ENCODE measurements around the gene SEC14L2.

Gene SEC14L2

GRCh38 chr22:30396871-30397655 is at the start of gene SEC14L2:
TSS of gene SEC14L2 (plus strand) at chr22:30397018. CDS start at chr22:30397117, 99 bp downstream.
- peak; percentile 24 for DNase-seq

GRCh38 chr22:30347255-30347892 is 49.4 kb upstream of the SEC14L2 start:
- no peak for DNase-seq

DNA sequence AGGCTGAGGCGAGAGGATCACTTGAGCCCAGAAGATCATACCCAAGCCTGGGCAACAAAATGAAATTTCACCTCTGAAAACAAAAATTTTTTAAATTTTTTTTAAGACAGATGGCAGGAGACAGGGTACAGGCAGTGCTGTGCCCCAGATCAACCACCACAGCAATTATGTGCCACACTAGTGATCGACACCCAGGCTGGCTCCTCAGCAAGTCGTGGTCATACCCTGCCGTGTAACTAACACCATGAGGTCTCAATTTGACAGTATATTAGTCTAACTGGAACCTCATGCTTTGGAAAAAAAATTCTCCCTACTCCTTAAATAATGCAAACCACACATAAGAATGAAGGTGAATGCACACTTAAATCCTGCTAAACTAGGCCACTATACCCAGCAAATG is 48.4 kb upstream of the SEC14L2 start:
- no peak for DNase-seq

DNA sequence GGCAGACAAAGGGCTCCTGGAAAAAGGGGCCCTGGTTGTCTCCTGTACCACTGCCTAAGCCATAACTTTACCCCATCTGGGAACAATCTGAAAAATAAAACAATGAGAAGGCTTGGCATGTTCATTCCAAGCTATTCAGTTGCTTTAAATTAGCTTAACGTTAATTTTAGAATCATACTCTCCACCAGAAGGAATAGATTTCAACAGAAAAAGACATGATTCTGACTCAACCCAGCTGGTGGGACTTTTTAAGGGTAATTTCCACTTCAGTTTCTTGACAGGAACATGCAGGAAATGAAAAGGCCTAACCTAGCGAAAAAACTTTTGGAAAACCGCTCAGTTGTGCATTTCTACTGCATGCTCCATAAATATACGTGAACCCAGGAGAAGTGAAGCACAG is 48.0 kb upstream of the SEC14L2 start:
- no peak for DNase-seq

DNA sequence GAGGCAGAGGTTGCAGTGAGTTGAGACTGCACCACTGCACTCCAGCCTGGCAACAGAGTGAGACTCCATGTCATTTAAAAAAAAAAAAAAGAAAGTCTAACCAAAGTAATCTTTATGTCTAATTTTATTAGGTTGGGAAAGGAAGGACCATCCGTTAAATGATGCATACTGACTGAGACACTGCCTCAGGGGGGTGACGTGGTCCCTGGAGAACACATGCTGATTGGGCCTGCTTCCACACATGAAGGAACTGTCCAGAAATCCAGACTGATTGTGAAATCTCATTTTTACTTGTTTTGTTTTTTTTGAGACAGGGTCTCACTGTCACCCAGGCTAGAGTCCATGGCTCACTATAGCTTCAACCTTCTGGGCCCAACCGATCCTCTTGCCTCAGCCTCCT is 45.6 kb upstream of the SEC14L2 start:
- no peak for DNase-seq

DNA sequence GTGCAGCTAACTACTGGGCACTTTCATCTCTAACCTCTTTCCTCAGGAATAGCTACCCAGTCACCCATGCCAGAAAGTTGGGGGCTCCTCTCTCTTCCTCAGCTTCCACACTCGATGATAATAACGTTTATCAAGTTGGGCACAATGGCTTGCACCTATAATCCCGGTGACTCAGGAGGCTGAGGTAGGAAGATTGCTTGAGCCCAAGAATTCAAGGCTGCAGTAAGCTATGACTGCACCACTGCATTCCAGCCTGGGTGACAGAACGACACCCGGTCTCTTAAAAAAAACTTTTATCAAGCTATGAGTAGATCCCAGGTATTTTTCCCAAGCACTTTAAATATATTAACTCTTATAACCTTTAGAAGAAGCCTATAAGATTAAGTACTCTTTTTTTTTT is 42.2 kb upstream of the SEC14L2 start:
- DNase-seq, result no peak

DNA sequence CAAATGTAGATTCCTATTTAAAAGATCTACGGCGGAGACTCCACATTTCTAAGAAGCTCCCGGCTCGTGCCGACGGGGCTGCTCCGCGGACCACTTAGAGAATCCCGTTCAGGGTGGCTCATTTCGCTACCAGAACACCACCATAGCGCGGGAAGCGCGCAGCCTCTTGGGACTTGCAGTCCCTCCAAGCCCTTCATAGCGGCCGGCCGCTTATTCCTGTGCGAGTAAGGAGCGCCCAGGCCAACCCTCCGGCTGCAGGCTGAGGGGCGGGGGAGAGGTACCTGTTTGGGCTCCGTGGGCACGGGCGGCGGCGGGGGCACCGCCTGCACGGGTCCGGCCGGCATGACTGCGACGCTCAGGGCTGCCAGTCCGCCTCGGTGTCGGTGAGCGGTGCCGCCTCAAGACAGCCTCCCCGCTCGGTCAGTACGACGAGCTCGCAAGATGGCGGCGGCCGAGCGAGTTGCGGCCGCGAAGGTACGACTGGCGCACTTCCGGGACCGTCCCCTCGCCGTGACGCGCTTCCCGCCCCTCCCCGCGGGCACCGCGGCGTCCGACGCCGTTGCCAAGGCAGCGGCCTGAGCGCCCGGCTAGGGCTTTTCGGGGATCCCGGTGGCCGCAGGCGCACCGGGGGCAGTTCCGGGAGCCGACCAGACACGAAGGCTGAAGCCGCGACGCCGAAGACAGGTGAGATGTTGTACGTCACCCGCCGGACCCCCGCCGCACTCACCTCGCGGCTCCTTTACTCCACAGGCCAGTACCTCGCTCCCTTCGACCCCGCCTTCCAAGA is 40.2 kb upstream of the SEC14L2 start, which contains the start of the genes CCDC157 and SF3A1:
Gene CCDC157, plus strand, starts transcription at position 559 of the 787 bp plus-strand sequence. CDS start 8,994 bp downstream, outside the sequence.
Gene SF3A1, minus strand, starts transcription at position 446 of the 787 bp plus-strand sequence. Its CDS starts 102 bp downstream, at position 344.
- DNase-seq, result peak; percentile 81

DNA sequence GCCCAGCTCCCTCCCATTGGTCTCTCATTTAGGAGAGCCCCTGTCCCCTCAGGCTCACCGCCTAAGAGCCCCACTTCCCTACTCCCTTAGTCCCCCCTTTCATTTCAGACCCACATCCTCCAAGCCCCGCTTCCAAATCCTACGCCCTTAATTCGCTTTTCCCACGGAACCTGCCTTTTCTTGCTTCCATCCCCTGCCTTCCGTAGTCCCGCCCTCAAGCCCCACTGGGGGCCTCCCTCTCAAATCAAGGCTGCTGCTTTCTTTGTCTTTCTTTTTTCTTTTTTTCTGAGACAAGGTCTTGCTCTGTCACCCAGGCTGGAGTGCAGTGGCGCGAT is 39.6 kb upstream of the SEC14L2 start:
- DNase-seq, result no peak

DNA sequence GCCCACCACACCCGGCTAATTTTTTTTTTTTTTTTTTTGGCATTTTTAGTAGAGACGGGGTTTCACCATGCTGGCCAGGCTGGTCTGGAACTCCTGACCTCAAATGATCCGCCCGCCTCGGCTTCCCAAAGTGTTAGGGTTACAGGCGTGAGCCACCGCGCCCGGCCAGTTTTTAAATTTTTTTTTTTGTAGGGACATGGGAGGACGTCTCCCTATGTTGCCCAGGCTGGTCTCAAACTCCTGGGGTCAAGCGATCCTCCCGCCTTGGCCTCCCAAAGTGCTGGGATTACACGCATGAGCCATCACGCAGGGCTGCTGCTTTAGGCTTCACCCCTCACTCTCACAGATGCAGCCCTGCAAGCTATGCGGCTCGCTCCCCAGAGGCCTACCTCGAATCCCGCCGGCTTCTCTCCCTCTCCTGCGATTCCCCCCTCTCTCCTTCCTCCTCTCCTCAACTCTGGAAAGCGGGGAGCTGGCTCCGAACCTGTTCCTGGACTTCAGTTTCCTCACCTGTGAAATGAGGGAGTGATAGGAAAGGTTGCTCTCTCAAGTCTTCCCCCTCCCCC is 39.1 kb upstream of the SEC14L2 start:
- DNase-seq, result no peak

- DNase-seq, result no peak
These were observed 38.3 kb upstream of the SEC14L2 start for GRCh38 chr22:30358541-30358940.

- no peak for DNase-seq
These were observed 34.7 kb upstream of the SEC14L2 start for GRCh38 chr22:30361916-30362650.

DNA sequence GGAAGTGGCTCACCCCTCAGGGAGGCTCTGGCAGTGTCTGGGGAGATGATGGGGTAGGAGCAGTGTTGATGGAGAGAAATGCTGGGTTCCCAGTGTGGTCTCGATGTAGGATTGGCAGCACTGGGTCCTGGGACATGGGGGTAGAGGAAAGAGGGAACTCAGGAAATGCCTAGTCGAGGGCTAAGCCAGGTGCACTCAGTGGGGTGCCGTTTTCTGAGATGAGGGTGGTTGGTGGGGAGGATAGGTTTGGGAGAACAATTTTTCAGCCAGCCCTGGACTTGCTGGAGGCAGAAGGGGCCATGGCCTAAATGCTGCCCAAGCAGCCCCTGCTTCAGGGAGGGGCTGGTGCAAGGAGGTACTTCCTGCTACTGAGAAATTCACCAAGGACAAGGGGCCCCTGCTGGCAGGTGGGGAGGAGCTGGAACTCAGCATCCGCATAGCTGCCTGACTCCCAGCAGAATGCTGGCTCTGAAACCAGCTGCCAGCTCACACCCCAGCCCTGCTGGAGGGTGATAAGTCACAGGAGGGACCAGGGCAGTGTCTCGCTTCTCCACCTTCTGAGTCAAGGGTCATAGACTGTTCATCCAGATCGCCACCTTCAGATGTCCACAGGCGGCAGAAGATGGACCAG is 34.1 kb upstream of the SEC14L2 start:
- DNase-seq, result no peak

- no peak for DNase-seq
These were observed 30.9 kb upstream of the SEC14L2 start for GRCh38 chr22:30365891-30366290.

GRCh38 chr22:30368420-30368819 is 28.4 kb upstream of the SEC14L2 start:
- no peak for DNase-seq

DNA sequence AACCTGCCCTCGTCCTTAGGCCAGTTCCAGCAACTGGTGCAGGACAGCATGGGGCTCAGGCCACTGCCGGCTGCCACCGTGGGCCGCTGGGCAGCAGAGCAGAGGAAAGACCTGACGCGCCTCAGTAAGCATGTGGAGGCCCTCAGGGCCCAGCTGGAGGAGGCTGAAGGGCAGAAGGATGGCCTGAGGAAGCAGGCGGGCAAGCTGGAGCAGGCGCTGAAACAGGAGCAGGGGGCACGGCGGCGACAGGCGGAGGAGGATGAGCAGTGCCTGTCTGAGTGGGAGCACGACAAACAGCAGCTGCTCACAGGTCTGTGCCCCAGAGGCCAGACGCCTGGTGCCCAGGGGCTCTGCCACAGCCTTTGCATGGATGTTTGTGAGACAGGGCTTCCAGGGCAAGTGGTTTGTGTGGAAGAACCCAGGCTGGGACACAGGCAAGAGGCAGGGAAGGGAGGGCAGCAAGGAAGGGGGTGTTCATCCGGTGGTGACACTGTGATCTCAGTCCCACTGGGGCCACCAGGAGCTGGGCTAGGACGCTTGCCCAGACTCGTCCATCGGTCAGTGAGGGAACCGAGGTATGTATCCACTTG is 26.1 kb upstream of the SEC14L2 start:
- DNase-seq, result no peak

- DNase-seq, result no peak
These were observed 25.5 kb upstream of the SEC14L2 start for GRCh38 chr22:30371321-30371720.

- peak; percentile 46 for DNase-seq
These were observed 24.8 kb upstream of the SEC14L2 start for GRCh38 chr22:30371981-30372380.

DNA sequence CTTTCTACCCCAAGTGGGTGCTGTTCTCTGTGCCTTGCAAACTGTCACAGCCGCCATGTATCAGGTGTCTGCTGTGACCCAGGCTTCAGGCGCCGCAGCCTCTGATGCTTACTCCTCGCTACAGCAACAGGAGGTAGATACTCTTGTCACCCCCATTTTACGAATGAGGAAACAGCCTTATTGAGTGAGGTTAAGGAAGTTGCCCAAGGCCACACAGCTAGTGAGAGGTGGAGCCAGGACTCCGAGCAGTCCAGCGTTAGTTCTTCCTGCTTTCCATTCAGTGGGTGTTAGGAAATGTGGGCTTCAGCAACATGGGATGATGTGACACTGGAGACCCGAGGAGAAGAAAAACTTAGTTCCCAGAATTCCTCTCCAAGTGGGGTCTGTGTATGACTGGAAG is 23.9 kb upstream of the SEC14L2 start:
- DNase-seq, result no peak

DNA sequence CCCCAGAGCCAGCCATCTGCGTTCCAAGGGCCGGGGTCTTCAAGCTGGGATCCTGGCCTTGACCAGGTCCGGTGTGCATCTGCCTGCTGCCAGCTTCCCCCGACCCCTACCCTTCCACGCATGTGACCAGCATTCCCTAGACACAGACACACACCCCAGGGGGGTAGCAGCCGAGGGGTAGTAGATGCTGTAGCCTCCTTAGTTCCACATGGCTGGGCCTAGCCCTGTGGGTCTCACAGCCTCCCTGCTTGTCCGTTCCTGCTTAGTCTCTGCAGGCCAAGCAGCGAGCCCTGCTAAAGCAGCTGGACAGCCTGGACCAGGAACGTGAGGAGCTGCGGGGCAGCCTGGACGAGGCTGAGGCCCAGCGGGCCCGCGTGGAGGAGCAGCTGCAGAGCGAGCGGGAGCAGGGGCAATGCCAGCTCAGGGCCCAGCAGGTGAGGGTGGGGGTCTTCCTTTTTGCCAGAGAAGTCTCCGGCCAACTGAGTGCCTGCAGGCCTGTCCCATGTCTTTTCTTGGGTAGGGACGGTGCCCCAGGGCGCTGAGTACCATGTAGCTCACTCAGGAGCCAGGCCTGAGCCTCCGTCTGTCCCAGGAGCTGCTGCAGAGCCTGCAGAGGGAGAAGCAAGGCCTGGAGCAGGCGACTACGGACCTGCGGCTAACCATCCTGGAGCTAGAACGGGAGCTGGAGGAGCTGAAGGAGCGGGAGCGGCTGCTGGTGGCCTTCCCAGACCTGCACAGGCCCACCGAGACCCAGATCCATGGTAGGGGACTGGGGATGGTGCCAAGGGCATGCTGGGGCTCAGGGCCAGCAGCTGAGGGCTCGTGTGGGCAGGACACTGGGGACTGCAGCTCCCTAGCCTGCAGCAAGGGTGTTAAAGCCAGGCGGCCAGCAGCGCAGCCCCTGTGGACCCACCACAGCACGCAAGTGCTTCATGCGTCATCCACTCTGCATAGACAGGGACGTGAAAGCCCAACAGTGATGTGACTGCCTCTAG is 23.2 kb upstream of the SEC14L2 start:
- no peak for DNase-seq

DNA sequence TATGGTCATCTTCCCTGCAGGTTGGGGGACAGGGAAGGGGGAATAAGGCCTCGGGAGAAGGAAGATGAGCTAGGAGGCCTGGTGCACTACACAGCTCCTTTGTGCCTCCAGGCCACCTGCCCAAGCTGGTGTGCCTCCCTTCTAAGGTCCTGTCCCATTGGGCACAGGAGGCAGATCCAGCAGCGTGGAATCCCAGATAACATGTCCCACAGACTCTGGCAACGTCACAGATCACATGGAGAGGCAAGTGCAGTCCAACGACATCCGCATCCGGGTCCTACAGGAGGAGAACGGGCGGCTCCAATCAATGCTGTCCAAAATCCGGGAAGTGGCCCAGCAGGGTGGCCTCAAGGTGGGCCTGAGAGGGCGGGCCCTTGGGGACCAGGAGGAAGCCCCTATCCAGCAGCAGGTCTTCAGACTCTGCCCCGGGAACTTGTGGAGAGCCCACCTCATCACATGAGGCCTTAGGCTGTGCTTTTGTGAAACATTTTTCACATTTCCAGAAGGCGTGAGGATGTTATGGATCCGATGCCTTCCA is 21.4 kb upstream of the SEC14L2 start:
- DNase-seq, result no peak
